Heart right ventricle (tissue), 16 donors: Measurements from ENCODE around the gene PLCXD1. TPM values are rescaled to one million over a fixed set of nuclear protein-coding genes. Genes with fewer than 3 reads are reported as not detected.
"Not testable (repeated sequence)": the region's sequence is repeated elsewhere in the genome, so short reads cannot be mapped to it uniquely, and the experiment has no call there.

ENCODE experiments used
- ATAC-seq, 8 donors: fragments of 200-7000 bp; cut with Tn5 transposase; one replicate each; pipeline ENCODE4 v1.9.1; 2020; ENCODE audit warnings: mild to moderate bottlenecking in 8 of 8, moderate library complexity in 8 of 8, moderate number of reproducible peaks in 1 of 8
- DNase-seq, 2 donors: peaks; one replicate each; pipeline ENCODE4 v3.0.0-alpha.2; 2020
- H3K27ac ChIP-seq, 10 donors: fragments of 200-600 bp; sonication (generic) in 2 of 10; one replicate each; pipeline versions ENCODE4 v1.5.0 to v1.8.0; 2020 to 2022; ENCODE audit warnings: mild to moderate bottlenecking in 3 of 10
- H3K27me3 ChIP-seq, 7 donors: fragments of 200-600 bp; one replicate each; pipeline ENCODE4 v1.8.0; 2021 to 2022; ENCODE audit warnings: mild to moderate bottlenecking in 2 of 7
- H3K36me3 ChIP-seq, 9 donors: fragments of 200-600 bp; sonication (generic) in 1 of 9; one replicate each; pipeline versions ENCODE4 v1.5.0 to v1.8.0; 2020 to 2022; ENCODE audit warnings: mild to moderate bottlenecking in 2 of 9
- H3K4me1 ChIP-seq, 9 donors: fragments of 200-600 bp; sonication (generic) in 1 of 9; one replicate each; pipeline versions ENCODE4 v1.5.0 to v1.8.0; 2020 to 2022; ENCODE audit warnings: mild to moderate bottlenecking in 4 of 9
- H3K4me3 ChIP-seq, 10 donors: fragments of 200-600 bp; sonication (generic) in 2 of 10; one replicate each; pipeline versions ENCODE4 v1.5.0 to v1.8.0; 2020 to 2022; ENCODE audit warnings: mild to moderate bottlenecking in 7 of 10, moderate library complexity in 2 of 10
- H3K9me3 ChIP-seq, 11 donors: fragments of 200-600 bp in 10 of 11; sonication (generic) in 2 of 11; one replicate each; pipeline versions ENCODE4 v1.5.0 to v1.8.0; 2013 to 2022; ENCODE audit warnings: mild to moderate bottlenecking in 2 of 11, control low read depth in 1 of 11, moderate library complexity in 1 of 11
- CTCF ChIP-seq, 9 donors: fragments of 200-600 bp; sonication (generic) in 2 of 9; IDR thresholded peaks; one replicate each; pipeline versions ENCODE4 v1.5.0 to v1.8.0; 2021 to 2022; ENCODE audit warnings: antibody characterized with exemption in 9 of 9, mild to moderate bottlenecking in 5 of 9, moderate library complexity in 1 of 9
- WGBS, 2 donors: extraction: QIAGEN DNeasy Blood & Tissue Kit; methylation state at CpG; one replicate each; pipeline ENCODE4 v1.1.7; 2013; ENCODE audit warnings: inconsistent platforms in 1 of 2; 5-methylcytosine and 5-hydroxymethylcytosine counted together
- intact Hi-C, 10 donors: fragments of 100-400 bp; cut with DNase I; formaldehyde crosslinking; loops; one replicate each; pipeline versions ENCODE4 v1.11.1 to v1.14.2; 2022
- polyA plus RNA-seq, 2 donors: library from polyadenylated mRNA; stranded (reverse); fragments of 200-250 nt; gene quantifications; one replicate each; pipeline ENCODE4 v1.2.3, GENCODE V29; 2013
- total RNA-seq, 10 donors: library from RNA; stranded (reverse); fragmentation: NEBNext Ultra II Directional in 3 of 10; extraction: Animal tissue kit (Norgen Biotek cat#: 25700) in 3 of 10; gene quantifications; one replicate each; pipeline versions ENCODE4 v1.2.1 to v1.2.4, GENCODE V29; 2021 to 2023
- donor health status: Arrhythmogenic right ventricular cardiomyopathy.
- donor health status: ischemic (EF 13 %, LVEDD 7.1; RV severe dilation, severe dysfunction).
- donor health status: healthy with polysubstance abuse.
- donor health status: DM: no; HTN: yes; CAD: no.
- donor health status: DM: no; HTN: no; CAD: no.
- donor health status: ischemic (EF 25% LVEDD 6.9; RV normal size, moderate dysfunction).
- donor health status: ischemic (EF 25% LVEDD 5.7; RV mildly dilated, moderate dysfunction).
- donor health status: healthy.
- donor health status: DM: yes; HTN: yes; CAD: no.
- donor health status: Ischemic cardiomyopathy.
- donor health status: ischemic (EF 35%, LVEDD 5.7; RV mildly dilated, moderate dysfunction).
- donor health status: nonischemic (EF 11% LVEDD 7.7; RV severe dilation, severe dysfunction).
- donor health status: DM: yes; HTN: yes; CAD: no.
- donor health status: PGD.
- donor health status: ischemic (EF 29% LVEDD 5.4; RV normal size, mild dysfunction).
- donor health status: nonischemic (EF 23%, LVEDD 6.1; RV moderate dilation, normal function).

The PLCXD1 gene
- total and polyA plus RNA-seq, 12 donors = 1.9 to 19.9 (median 2.8) TPM

- peaks cover 0 to 21% (median 12%) of the 10 kb centered on the region in 9 donors for H3K4me1 ChIP-seq
- no peak for TF ChIP-seq CTCF (IDR thresholded peaks at IDR 0.05)
- H3K36me3 ChIP-seq = peaks cover 0 to 3% (median 0%) of the 10 kb centered on the region in 9 donors
- ATAC-seq = no peak
- intact Hi-C loops = no loop called here
- no peak for DNase-seq
- H3K27me3 ChIP-seq = peaks cover 0 to 43% (median 10%) of the 10 kb centered on the region in 7 donors
- H3K27ac ChIP-seq = no peak overlapping the region
- no peaks in the 10 kb centered on the region for H3K9me3 ChIP-seq
- WGBS, 2 donors = 84 to 88% methylated on average over 33 of the region's 33 CpGs
- no peak overlapping the region for H3K4me3 ChIP-seq
Measured at GRCh38 chrX:327660-328126, 46.5 kb downstream of the PLCXD1 start.

- no peak for DNase-seq
- TF ChIP-seq CTCF (IDR thresholded peaks at IDR 0.05) = no peak
- no peaks in the 10 kb centered on the region for H3K9me3 ChIP-seq
- no peak overlapping the region for H3K4me3 ChIP-seq
- peaks cover 0 to 40% (median 10%) of the 10 kb centered on the region in 7 donors for H3K27me3 ChIP-seq
- H3K4me1 ChIP-seq = peaks cover 0 to 15% (median 11%) of the 10 kb centered on the region in 9 donors
- intact Hi-C loops = no loop called here
- 82 to 93% methylated on average over 14 to 18 of the region's 23 CpGs for WGBS, 2 donors
- no peak for ATAC-seq
- H3K27ac ChIP-seq = no peak overlapping the region
- H3K36me3 ChIP-seq = peaks cover 0 to 20% (median 6%) of the 10 kb centered on the region in 9 donors
Measured at GRCh38 chrX:329291-329910, 48.2 kb downstream of the PLCXD1 start.

- WGBS, 2 donors = 72 to 78% methylated on average over 27 to 29 of the region's 29 CpGs
- intact Hi-C loops, H3K4me3 ChIP-seq, H3K27ac ChIP-seq, H3K9me3 ChIP-seq, DNase-seq: not testable (repeated sequence)
- Histone ChIP-seq H3K27me3 (peaks cover 0 to 37% (median 10%) of the 10 kb centered on the region in 7 donors), H3K4me1 (peaks cover 0 to 15% (median 11%) of the 10 kb centered on the region in 9 donors), H3K36me3 (peaks cover 0 to 24% (median 6%) of the 10 kb centered on the region in 9 donors)
- peak in 1 of 8 donors; percentile 8 for ATAC-seq
Measured at GRCh38 chrX:330141-330725, 49.1 kb downstream of the PLCXD1 start.

- ATAC-seq (peak in 4 of 8 donors; percentile 6 to 21 (median 12)), DNase-seq (no peak)
- WGBS, 2 donors = 16 to 20% methylated on average over 25 to 28 of the region's 28 CpGs
- no peaks in the 10 kb centered on the region for H3K9me3 ChIP-seq
- peaks cover 0 to 15% (median 11%) of the 10 kb centered on the region in 9 donors for H3K4me1 ChIP-seq
- no peak for TF ChIP-seq CTCF (IDR thresholded peaks at IDR 0.05)
- H3K36me3 ChIP-seq = peaks cover 0 to 29% (median 6%) of the 10 kb centered on the region in 9 donors
- intact Hi-C loops = no loop called here
- H3K27ac ChIP-seq = peak overlapping the region in 1 of 10 donors; percentile 45
- peaks cover 0 to 32% (median 10%) of the 10 kb centered on the region in 7 donors for H3K27me3 ChIP-seq
- H3K4me3 ChIP-seq = peak overlapping the region in 6 of 10 donors; percentile 21 to 41 (median 30)
Measured at GRCh38 chrX:330726-331150, 49.6 kb downstream of the PLCXD1 start.
